Testis (tissue), 2 donors: Measurements from ENCODE around the gene TGFB3.
"Not testable (repeated sequence)": the region's sequence is repeated elsewhere in the genome, so short reads cannot be mapped to it uniquely, and the experiment has no call there.

Source experiments
- POLR2A ChIP-seq: fragments of 450-650 bp; IDR thresholded peaks from one replicate; pipeline ENCODE4 v1.6.1; 2017; ENCODE audit warnings: antibody characterized with exemption, mild to moderate bottlenecking, moderate library complexity
- TF ChIP-seq, protein P1 (sequence below), 3 experiments: fragments of 450-650 bp in 2 of 3; fragments of 200-600 bp in 1 of 3; sonication (generic) in 1 of 3; IDR thresholded peaks; one replicate each; pipeline ENCODE4 v1.5.1; 2016 to 2019; ENCODE audit warnings: antibody characterized with exemption in 3 of 3, mild to moderate bottlenecking in 2 of 3, moderate library complexity in 1 of 3

DNA sequence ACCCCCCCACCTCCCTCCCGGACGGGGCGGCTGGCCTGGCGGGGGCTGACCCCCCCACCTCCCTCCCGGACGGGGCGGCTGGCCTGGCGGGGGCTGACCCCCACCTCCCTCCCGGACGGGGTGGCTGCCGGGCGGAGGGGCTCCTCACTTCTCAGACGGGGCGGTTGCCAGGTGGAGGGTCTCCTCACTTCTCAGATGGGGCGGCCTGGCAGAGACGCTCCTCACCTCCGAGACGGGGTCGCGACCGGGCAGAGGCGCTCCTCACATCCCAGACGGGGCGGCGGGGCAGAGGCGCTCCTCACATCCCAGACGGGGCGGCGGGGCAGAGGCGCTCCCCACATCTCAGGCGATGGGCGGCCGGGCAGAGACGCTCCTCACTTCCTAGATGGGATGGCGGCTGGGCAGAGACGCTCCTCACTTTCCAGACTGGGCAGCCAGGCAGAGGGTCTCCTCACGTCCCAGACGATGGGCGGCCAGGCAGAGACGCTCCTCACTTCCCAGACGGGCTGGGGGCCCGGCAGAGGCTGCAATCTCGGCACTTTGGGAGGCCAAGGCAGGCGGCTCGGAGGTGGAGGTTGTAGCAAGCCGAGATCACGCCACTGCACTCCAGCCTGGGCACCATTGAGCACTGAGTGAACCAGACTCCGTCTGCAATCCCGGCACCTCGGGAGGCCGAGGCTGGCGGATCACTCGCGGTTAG is 56.5 kb downstream of the TGFB3 start:
- TF ChIP-seq, protein P1, sequence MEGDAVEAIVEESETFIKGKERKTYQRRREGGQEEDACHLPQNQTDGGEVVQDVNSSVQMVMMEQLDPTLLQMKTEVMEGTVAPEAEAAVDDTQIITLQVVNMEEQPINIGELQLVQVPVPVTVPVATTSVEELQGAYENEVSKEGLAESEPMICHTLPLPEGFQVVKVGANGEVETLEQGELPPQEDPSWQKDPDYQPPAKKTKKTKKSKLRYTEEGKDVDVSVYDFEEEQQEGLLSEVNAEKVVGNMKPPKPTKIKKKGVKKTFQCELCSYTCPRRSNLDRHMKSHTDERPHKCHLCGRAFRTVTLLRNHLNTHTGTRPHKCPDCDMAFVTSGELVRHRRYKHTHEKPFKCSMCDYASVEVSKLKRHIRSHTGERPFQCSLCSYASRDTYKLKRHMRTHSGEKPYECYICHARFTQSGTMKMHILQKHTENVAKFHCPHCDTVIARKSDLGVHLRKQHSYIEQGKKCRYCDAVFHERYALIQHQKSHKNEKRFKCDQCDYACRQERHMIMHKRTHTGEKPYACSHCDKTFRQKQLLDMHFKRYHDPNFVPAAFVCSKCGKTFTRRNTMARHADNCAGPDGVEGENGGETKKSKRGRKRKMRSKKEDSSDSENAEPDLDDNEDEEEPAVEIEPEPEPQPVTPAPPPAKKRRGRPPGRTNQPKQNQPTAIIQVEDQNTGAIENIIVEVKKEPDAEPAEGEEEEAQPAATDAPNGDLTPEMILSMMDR (IDR thresholded peaks at IDR 0.05): not testable (repeated sequence)
- TF ChIP-seq POLR2A: not testable (repeated sequence)
